AG04449 (cell line): Measurements from ENCODE around the gene EXOC4.

ENCODE experiments used
- CTCF ChIA-PET: fragments of 350-600 bp; formaldehyde crosslinking; extraction: SDS; loops from one replicate; lab custom pipeline; 2021; ENCODE audit warnings: antibody characterized with exemption; lab: Yijun Ruan, JAX
- POLR2A ChIA-PET: fragments of 400-600, 350-600 bp; formaldehyde crosslinking; extraction: SDS; loops from one replicate; lab custom pipeline; 2020; ENCODE audit warnings: antibody characterized with exemption, inconsistent platforms; lab: Yijun Ruan, JAX
- DNase-seq: peaks from one replicate; pipeline ENCODE4 v3.0.0-alpha.2; 2010; ENCODE audit warnings: low read depth, low spot score
- H3K4me3 ChIP-seq: 2 replicates; pipeline ENCODE4 v1.5.1; 2011; ENCODE audit warnings: low read depth, mild to moderate bottlenecking, control low read depth, low read length
- TF ChIP-seq, protein P1 (sequence below): IDR thresholded peaks from one replicate; pipeline ENCODE4 v1.5.1; 2011; ENCODE audit warnings: mild to moderate bottlenecking, moderate library complexity, low read length, control low read depth, inconsistent platforms; ENCODE audit not compliant: insufficient read depth; ENCODE audit errors: missing control alignments

The EXOC4 gene

DNA sequence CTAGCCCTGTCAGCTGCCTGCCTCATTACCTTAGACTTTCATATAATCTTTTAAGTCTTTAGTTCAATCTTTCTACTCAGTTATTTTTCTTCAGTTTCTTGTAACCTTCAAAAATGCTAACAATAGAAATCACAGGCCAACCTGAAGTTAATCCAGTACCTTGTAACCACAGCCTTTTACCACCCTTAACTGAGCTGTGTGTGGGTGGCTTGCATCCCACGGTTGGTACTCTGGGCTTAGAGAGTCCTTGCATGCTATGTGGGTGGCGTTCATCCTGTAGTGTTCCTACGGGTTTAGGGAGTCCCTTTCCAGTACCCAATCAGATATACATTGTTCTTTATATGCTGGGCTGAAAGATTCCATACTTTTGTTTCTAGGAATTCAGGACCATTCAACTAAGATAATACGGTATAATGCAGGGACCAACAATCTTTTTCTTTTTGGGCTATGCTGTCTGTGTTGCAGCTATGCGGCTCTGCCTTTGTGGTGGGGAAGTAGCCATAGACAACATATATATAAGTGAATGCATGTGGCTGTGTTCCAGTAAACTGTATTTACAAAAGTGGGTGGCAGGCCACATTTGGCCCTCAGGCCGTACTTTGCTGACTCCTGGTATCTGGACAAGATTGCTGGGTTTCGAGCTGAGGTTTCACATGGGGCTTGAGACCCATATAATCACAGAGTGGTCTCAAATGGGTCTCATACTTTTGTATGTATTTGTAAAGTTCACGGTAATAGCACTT, 593.5 kb downstream of the EXOC4 start:
- H3K4me3 ChIP-seq: no peak overlapping the region
- CTCF ChIA-PET: interaction anchor here (2.7 kb wide), 1 partner anchor 8 kb away, joined by 11 read pairs; no protein-coding TSS in a partner anchor
- no peak for DNase-seq
- TF ChIP-seq, protein P1, sequence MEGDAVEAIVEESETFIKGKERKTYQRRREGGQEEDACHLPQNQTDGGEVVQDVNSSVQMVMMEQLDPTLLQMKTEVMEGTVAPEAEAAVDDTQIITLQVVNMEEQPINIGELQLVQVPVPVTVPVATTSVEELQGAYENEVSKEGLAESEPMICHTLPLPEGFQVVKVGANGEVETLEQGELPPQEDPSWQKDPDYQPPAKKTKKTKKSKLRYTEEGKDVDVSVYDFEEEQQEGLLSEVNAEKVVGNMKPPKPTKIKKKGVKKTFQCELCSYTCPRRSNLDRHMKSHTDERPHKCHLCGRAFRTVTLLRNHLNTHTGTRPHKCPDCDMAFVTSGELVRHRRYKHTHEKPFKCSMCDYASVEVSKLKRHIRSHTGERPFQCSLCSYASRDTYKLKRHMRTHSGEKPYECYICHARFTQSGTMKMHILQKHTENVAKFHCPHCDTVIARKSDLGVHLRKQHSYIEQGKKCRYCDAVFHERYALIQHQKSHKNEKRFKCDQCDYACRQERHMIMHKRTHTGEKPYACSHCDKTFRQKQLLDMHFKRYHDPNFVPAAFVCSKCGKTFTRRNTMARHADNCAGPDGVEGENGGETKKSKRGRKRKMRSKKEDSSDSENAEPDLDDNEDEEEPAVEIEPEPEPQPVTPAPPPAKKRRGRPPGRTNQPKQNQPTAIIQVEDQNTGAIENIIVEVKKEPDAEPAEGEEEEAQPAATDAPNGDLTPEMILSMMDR: no peak
- POLR2A ChIA-PET: no interaction called here

DNA sequence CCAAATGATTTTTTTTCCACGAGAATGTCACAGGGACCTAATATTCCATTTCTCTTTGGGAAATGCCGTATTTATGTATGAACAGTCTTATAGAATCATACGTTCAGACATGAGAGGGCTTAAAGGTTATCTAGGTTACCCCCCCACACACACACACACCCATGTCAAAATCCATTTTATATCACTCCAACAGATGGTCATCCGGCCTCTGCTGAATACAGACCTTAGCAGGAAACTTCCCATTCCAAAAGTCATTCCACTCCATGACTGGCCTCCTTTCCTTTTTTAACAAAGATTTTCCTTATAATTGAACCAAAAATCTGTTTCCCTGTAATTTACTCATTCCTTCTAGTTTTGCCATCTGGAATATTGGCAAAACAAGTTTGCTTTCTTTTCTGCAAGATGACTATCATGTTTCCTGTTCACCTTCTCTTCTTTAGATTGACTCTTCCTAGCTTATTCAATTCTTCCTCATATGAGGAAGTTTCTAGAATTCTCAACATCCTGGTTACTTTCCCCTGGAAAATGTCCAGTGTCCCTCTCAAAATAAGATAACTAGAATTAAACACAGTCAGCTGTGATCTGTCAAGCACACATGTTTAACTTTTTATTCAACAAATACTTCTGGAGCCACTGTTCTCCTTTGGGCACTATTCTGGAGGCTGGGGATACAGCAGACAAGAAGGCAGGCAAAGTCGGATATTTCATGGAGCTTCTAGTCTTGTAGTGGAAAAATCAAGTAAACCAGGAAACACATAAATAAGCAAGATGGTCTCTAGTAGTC, 597.8 kb downstream of the EXOC4 start:
- POLR2A ChIA-PET: no interaction called here

DNA sequence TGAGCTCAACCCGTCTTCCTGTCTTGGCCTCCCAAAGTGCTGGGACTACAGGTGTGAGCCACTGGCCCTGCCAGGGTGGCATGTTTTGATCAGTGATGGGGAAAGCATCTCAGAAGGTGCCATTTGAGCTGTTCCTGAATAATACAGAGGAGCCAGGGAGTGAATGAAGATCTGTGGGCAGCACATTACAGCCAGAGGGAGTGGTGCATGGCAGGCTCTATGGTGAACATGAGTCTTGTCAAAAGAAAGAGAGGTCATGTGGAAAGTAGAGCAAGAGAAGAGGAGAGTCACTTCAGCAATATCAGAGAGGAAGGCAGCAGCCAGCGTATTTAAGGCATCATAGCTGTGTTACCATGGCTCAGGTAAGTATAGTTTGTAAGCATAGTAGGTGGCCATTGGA, 598.5 kb downstream of the EXOC4 start:
- ChIA-PET POLR2A (no interaction called here), CTCF (interaction anchor here (0.8 to 1.3 kb wide), 3 partner anchors 19 to 414 kb away, joined by 3 to 4 read pairs (median 3); no protein-coding TSS in a partner anchor)
- no peak for DNase-seq
- no peak overlapping the region for H3K4me3 ChIP-seq
- TF ChIP-seq, protein P1: no peak

More for the DNA sequence above, 597.8 kb downstream of the EXOC4 start:
- CTCF ChIA-PET: interaction anchor here (0.8 to 1.3 kb wide), 3 partner anchors 18 to 413 kb away, joined by 3 to 4 read pairs (median 3); no protein-coding TSS in a partner anchor
- TF ChIP-seq, protein P1: no peak
- H3K4me3 ChIP-seq: no peak overlapping the region
- no peak for DNase-seq

DNA sequence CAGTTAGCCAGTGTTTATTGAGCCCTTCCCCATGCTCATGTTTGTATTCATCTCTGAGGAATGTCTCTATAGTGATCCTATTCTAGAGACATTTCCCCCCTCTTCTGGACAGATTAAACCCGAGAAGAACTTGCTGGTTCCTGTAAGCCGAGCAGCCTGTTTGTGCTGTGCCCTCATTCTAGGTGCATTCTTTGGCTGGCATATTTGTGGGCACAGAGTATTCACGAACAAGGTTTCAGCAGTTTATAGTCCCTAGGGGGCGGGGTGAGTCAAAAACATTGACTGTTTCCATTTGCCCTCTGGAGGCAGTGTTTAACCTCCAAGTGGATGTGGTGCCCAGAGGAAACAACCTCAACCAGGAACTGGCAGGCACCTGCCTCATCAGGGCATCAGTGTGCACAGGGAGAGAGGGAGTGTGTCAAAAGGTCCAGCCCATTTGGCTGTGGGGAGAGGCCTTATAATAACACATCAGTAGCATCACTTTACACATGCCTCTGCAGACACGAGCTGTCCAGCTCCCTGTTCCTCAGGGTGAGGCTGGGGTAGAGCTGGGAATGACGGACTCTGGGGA, 600.9 kb downstream of the EXOC4 start:
- POLR2A ChIA-PET: no interaction called here
- TF ChIP-seq, protein P1: peak; percentile 37
- CTCF ChIA-PET: interaction anchor here (0.8 to 3.0 kb wide), 30 partner anchors 8 to 452 kb away, joined by 3 to 16 read pairs (median 4); no protein-coding TSS in a partner anchor
- peak; percentile 82 for DNase-seq
- H3K4me3 ChIP-seq: no peak overlapping the region

DNA sequence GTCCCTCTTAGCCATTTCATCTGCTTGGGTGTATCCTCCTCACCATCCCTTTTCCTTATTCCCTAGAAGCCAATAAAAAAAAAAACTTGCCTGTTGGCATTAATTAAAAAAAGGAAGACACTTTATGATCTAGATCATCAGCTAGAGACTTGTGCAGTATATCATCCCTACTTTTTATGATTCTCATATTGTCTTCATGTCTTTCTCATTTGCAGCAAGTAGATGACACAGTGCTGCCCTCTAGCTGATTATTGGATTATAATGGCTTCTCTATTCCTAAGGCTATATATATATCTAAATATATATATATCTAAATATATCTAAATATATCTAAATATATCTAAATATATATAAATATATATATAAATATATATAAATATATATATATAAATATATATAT, 601.9 kb downstream of the EXOC4 start:
- peak; percentile 7 for DNase-seq
- ChIA-PET POLR2A (interaction anchor here (0.6 kb wide), 1 partner anchor 225 kb away, joined by 3 read pairs; no protein-coding TSS in a partner anchor), CTCF (interaction anchor here (0.8 to 3.0 kb wide), 30 partner anchors 9 to 453 kb away, joined by 3 to 16 read pairs (median 4); no protein-coding TSS in a partner anchor)
- no peak overlapping the region for H3K4me3 ChIP-seq
- TF ChIP-seq, protein P1: peak; percentile 23
